Keratinocyte (primary cell): ENCODE measurements around the gene FCF1.

Experiments used
- CTCF ChIP-seq, 3 experiments: IDR thresholded peaks in 1 of 3; conservative IDR thresholded peaks in 1 of 3; optimal IDR thresholded peaks in 1 of 3; 2 replicates in 2 of 3; 3 replicates in 1 of 3; pipeline versions ENCODE3 to v1.5.1; 2011; ENCODE audit warnings: low read length in 3 of 3, mild to moderate bottlenecking in 3 of 3, moderate library complexity in 2 of 3, control low read depth in 1 of 3, inconsistent platforms in 1 of 3; ENCODE audit not compliant: insufficient read depth in 2 of 3; ENCODE audit errors: extremely low read depth in 1 of 3
- EZH2 ChIP-seq: IDR thresholded peaks from one replicate; pipeline ENCODE4 v1.6.1; 2012; ENCODE audit warnings: inconsistent platforms, mild to moderate bottlenecking, low read length, moderate library complexity

GRCh38 chr14:74695406-74695805 lies 17.5 kb upstream of the FCF1 start:
- no peak for TF ChIP-seq CTCF (optimal IDR thresholded peaks at IDR 0.05 in 1 of 3, IDR thresholded peaks at IDR 0.05 in 1 of 3, conservative IDR thresholded peaks at IDR 0.05 in 1 of 3; ENCODE audit: extremely low read depth in 1 of 3, insufficient read depth in 2 of 3, low read length in 3 of 3)
- TF ChIP-seq EZH2 = no peak
